ENCODE data around the gene CDH23.
A peak's percentile ranks its signal among the peaks of the same experiment; 100 is the strongest.

Gene CDH23

DNA sequence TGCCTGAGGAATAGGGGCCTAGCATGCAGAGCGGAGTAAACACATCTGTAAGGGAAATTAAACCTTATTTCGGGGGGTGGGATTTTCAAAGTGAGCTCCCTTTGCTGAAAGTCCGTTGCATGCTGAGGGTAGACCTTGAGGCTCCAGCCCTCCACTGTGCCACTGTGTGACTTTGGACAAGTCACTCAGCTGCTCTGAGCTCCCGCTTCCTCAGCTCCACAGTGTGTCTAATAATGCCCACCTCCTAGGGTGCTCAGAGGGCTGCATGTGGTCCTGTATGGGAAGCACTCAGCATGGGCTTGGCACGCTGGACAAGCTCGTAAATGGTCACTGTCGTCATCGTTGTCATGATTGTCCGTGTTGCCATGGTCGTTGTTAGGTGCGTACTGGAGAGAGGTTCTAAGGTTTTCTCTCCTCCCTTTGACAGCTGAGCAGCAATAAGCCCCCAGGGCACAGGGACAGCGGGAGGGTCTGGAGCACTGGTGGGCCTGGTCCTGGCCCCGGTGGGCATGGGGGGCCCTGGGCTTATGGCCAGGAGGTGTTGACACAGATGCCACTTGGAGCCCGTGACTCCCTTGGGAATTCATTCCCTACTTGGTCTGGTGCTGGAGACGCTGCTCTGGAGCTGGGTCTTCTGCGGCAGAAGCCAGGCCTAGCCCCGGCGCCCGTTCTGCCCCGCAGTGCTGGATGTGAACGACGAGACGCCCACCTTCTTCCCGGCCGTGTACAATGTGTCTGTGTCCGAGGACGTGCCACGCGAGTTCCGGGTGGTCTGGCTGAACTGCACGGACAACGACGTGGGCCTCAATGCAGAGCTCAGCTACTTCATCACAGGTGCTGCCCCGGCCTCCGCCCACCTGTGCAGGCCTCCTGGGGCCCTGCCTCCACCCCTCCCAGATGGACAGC lies 309.7 kb downstream of the CDH23 start:
- DNase-seq (ENCODE audit: low spot score in 2 of 2) (no peak), ATAC-seq (no peak)
- H3K4me3 Mint-ChIP-seq, result no peak overlapping the region
- H3K4me1 Mint-ChIP-seq, result peaks cover 19% of the 10 kb centered on the region
- no peaks in the 10 kb centered on the region for H3K9me3 Mint-ChIP-seq
- no peaks in the 10 kb centered on the region for H3K36me3 Mint-ChIP-seq
- no peak overlapping the region for H3K27ac Mint-ChIP-seq

DNA sequence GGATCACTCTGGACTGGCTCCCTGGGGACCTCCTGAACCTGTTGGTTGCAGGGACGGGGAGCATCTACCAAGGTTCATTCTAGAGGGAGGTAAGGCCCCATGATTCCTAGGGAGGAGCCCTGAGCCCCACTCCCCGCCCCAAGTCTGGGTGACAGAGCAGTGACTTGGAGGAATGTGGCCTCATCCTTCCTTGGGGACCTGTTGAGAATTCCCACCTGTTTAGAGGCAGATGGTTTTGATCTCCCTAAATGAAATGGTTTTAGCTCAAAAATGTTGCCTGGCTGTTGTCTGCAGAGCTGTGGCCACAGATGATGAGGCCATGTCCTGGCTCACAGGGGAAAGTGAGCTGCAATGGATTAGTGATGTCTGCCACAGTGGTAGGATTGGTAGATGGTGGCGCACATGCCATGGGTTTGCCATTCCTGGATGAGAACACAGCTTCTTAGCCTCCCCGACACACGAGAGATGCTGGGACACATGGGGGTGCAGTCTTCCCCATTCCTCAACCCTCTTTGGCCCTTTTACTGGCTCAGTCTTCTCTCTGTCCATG lies 310.6 kb downstream of the CDH23 start:
- Mint-ChIP-seq H3K4me3 (no peak overlapping the region), H3K9me3 (no peaks in the 10 kb centered on the region), H3K4me1 (peaks cover 20% of the 10 kb centered on the region), H3K36me3 (no peaks in the 10 kb centered on the region), H3K27ac (no peak overlapping the region)
- no peak for ATAC-seq
- DNase-seq (ENCODE audit: low spot score in 2 of 2), result no peak

DNA sequence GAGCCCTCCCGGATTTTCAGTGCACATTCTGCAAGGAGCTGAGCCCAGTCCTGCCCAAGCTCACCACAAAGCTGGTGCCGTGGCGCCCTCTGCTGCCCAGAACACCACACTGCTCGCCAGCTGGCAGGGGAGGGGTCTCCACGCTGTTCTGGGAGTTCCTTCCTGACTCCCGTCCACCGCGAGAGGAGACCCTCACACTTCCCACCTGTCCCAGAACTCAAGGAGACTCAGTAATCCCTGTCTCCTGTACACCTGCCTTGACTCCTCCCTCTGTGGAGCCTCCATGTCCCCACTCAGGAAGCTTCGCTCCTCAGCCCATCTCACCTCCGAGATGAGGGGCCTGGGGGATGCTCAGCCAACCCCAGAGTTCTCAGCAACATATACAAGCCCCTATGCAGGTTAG lies 311.6 kb downstream of the CDH23 start:
- H3K4me1 Mint-ChIP-seq, result peaks cover 30% of the 10 kb centered on the region
- no peaks in the 10 kb centered on the region for H3K9me3 Mint-ChIP-seq
- peak overlapping the region; percentile 48 for H3K27ac Mint-ChIP-seq
- H3K36me3 Mint-ChIP-seq, result no peaks in the 10 kb centered on the region
- peak; percentile 55 for ATAC-seq
- no peak overlapping the region for H3K4me3 Mint-ChIP-seq
- DNase-seq (ENCODE audit: low spot score in 2 of 2), result peak; percentile 55 to 79

DNA sequence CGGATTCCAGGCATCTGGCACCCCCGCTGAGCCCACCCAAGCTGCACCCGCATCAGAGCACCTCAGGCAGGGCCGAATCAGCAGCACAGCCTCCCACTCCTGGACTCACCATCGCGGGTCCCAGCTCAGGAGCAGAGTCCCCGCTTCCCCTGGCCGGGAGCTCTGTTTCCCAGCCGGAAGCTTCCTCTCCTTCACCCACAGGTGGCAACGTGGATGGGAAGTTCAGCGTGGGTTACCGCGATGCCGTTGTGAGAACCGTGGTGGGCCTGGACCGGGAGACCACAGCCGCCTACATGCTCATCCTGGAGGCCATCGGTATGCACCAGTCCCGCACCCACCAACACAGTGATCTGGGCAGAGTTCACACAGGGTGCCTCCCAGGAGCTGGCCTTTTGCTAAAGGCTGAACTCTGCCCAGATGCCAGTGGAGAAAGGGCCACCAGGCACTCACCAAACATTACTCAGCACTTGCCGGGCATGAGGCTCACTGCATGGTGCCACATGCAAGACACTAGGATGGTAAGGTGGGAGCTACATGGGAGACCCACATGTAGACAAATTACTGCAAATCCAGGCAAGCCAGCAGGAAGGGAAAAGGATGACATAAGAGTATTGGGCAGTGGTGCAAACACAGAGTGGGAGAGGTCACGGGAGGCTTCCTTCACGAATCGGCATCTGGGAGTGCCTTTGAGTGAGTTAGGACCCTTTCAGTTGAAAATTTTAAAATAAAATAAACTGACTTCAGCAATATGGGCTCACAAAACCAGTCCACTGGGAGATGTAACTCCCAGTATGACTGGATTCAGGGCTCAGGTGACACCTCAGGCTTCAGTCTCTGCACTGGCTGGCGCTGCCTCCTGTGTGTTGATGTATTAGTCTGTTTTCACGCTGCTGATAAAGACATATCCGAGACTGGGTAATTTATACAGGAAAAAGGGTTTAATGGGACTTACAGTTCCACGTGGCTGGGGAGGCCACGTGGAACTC lies 312.5 kb downstream of the CDH23 start:
- no peak for DNase-seq (ENCODE audit: low spot score in 2 of 2)
- ATAC-seq, result no peak
- Mint-ChIP-seq H3K36me3 (no peaks in the 10 kb centered on the region), H3K4me1 (peaks cover 39% of the 10 kb centered on the region), H3K4me3 (no peak overlapping the region), H3K9me3 (no peaks in the 10 kb centered on the region), H3K27ac (peak overlapping the region; percentile 60)

DNA sequence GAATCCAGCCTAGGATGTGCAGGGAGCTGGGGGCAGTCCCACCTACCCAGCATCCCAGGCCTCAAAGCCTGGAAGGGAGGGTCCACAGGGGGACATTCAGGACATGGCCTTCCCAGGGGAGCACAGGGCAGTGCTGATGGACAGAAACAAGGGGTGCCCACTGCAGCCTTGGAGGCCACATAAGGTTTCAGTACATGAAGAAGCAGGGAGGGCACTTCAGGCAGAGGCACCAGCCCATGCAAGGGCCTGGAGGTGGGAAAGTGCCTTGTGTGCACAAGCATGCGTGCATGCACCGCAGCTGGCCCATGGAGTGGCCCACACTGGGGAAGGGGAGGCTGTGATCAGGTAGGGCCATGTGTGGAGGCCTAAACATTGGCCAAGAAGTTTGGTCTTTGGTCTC lies 313.8 kb downstream of the CDH23 start:
- H3K9me3 Mint-ChIP-seq, result no peaks in the 10 kb centered on the region
- peaks cover 52% of the 10 kb centered on the region for H3K4me1 Mint-ChIP-seq
- H3K4me3 Mint-ChIP-seq, result no peak overlapping the region
- ATAC-seq (no peak), DNase-seq (ENCODE audit: low spot score in 2 of 2) (no peak)
- no peaks in the 10 kb centered on the region for H3K36me3 Mint-ChIP-seq
- H3K27ac Mint-ChIP-seq, result peak overlapping the region; percentile 60

GRCh38 chr10:71711052-71711623 lies 314.4 kb downstream of the CDH23 start:
- H3K36me3 Mint-ChIP-seq, result no peaks in the 10 kb centered on the region
- peaks cover 58% of the 10 kb centered on the region for H3K4me1 Mint-ChIP-seq
- peak overlapping the region; percentile 60 for H3K27ac Mint-ChIP-seq
- ATAC-seq, result no peak
- H3K4me3 Mint-ChIP-seq, result no peak overlapping the region
- DNase-seq (ENCODE audit: low spot score in 2 of 2), result no peak
- no peaks in the 10 kb centered on the region for H3K9me3 Mint-ChIP-seq

DNA sequence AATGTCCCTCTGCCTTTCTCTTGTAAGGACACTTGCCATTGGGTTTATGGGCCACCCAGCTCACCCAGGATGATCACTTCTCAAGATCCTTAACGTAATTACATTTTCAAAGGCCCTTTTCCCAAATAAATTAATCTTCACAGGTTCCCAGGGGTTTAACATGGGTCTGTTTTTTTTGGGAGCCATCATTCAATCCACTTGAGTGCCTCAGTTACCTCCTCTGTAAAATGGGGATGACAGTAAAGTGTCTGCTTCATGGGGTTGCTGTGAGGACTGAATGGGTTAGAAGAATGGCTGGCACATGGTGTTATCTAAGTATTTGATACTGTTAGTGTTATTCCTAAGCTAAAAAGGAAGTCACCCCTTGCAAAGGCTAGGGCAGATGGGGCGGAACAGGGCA lies 315.4 kb downstream of the CDH23 start:
- no peaks in the 10 kb centered on the region for H3K36me3 Mint-ChIP-seq
- H3K4me1 Mint-ChIP-seq, result peaks cover 61% of the 10 kb centered on the region
- no peak for DNase-seq (ENCODE audit: low spot score in 2 of 2)
- H3K4me3 Mint-ChIP-seq, result peak overlapping the region; percentile 79
- no peaks in the 10 kb centered on the region for H3K9me3 Mint-ChIP-seq
- peak overlapping the region; percentile 100 for H3K27ac Mint-ChIP-seq
- no peak for ATAC-seq

GRCh38 chr10:71712572-71713134 lies 315.9 kb downstream of the CDH23 start:
- DNase-seq (ENCODE audit: low spot score in 2 of 2), result no peak
- peaks cover 59% of the 10 kb centered on the region for H3K4me1 Mint-ChIP-seq
- H3K4me3 Mint-ChIP-seq, result peak overlapping the region; percentile 79
- H3K27ac Mint-ChIP-seq, result peak overlapping the region; percentile 100
- ATAC-seq, result peak; percentile 19
- no peaks in the 10 kb centered on the region for H3K9me3 Mint-ChIP-seq
- no peaks in the 10 kb centered on the region for H3K36me3 Mint-ChIP-seq

DNA sequence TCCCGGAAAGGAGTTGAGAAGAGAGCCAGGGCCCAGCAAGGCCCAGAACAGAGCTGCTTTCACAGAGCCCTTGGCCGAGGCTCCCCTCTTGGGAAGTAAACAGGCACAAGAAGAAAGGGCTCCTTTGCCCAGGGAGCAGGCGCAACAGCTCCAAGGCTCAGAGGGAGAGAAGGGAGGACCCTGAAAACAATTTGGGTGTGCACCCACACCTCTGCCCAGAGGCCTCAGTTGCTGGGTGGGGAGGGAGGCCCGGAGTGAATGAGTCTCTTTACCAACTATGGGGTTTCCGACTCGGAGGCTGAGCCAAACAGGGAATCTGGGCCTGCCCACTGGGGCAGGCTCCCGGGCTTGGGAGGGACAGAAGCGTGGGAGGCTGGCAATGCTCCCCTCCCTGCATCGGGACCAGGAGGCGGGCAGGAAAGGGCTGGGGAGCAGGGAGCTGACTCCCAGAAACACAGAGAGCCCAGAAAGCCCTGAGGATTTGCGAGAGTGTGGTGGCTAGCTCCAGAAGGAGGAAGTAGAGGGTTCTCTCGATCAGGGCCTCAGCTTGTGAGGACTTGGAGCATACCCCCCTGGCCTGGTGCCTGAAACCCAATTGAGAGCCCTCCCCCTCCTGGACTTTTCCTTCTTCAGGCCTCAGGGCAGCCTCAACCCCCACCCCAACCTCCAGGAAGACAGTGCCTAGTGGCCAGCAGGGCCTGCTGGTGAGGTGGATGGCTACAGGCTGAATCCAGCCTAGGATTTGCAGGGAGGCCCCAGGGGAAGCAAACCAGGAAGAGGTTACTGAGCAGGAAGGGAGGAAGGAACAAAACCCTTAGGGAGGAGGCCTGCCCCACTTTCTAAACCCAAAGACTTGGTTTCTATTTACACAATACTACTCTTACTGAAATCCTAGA lies 316.7 kb downstream of the CDH23 start:
- peak overlapping the region; percentile 79 for H3K4me3 Mint-ChIP-seq
- ATAC-seq, result peak; percentile 78
- no peaks in the 10 kb centered on the region for H3K9me3 Mint-ChIP-seq
- DNase-seq (ENCODE audit: low spot score in 2 of 2), result peak in 1 of 2 donors; percentile 64
- H3K36me3 Mint-ChIP-seq, result no peaks in the 10 kb centered on the region
- H3K27ac Mint-ChIP-seq, result peak overlapping the region; percentile 100
- peaks cover 52% of the 10 kb centered on the region for H3K4me1 Mint-ChIP-seq

GRCh38 chr10:71714031-71714410 lies 317.3 kb downstream of the CDH23 start:
- peaks cover 51% of the 10 kb centered on the region for H3K4me1 Mint-ChIP-seq
- peak overlapping the region; percentile 100 for H3K27ac Mint-ChIP-seq
- DNase-seq (ENCODE audit: low spot score in 2 of 2) (no peak), ATAC-seq (no peak)
- no peaks in the 10 kb centered on the region for H3K36me3 Mint-ChIP-seq
- H3K9me3 Mint-ChIP-seq, result no peaks in the 10 kb centered on the region
- peak overlapping the region; percentile 79 for H3K4me3 Mint-ChIP-seq

- DNase-seq (ENCODE audit: low spot score in 2 of 2) (no peak), ATAC-seq (no peak)
- Mint-ChIP-seq H3K4me1 (peaks cover 45% of the 10 kb centered on the region), H3K4me3 (peak overlapping the region; percentile 79), H3K27ac (peak overlapping the region; percentile 100), H3K36me3 (no peaks in the 10 kb centered on the region), H3K9me3 (no peaks in the 10 kb centered on the region)
These were observed 317.9 kb downstream of the CDH23 start for GRCh38 chr10:71714592-71714991.

DNA sequence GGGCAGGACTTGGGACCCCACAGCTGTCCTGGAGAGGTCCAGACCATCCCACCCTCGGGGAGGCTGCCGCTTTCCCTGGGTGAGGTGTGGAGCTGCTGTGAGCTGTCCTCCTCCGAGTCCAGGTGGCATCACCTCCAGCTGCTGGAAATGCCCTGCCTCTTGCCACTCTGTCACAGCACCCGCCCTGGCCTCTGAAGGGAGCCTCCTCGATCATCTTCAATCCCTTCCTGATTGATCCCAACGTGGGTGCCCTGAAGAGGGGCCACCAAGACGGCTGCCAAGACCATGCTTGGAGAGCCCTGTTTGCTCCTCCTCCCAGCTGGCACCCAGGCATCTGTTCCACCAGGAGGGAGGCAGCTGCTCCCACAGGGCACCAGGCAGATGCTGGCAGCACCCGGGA lies 318.3 kb downstream of the CDH23 start:
- Mint-ChIP-seq H3K36me3 (no peaks in the 10 kb centered on the region), H3K4me1 (peaks cover 42% of the 10 kb centered on the region), H3K4me3 (peak overlapping the region; percentile 79), H3K9me3 (no peaks in the 10 kb centered on the region), H3K27ac (peak overlapping the region; percentile 100)
- no peak for ATAC-seq
- DNase-seq (ENCODE audit: low spot score in 2 of 2), result no peak

DNA sequence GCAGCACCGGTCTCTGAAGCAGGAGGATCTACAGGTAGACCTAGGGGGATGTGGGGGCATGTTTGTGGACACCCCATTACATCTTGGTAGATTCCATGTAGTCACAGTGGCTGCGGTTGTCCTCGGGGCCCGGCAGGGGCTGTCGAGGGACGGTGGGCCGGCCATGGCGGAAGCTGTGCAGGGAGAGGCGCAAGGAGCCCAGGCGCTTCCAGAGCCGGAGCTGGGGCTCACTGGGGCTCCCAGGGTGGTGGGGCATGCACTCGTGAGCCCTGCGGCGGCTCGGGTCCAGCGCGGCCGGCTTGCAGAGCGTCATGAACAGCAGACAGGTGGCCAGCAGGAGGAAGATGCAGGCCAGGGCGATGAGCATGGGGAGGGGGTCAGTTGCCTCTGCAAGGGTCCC lies 319.1 kb downstream of the CDH23 start:
- H3K36me3 Mint-ChIP-seq, result no peaks in the 10 kb centered on the region
- ATAC-seq, result no peak
- H3K9me3 Mint-ChIP-seq, result no peaks in the 10 kb centered on the region
- H3K4me1 Mint-ChIP-seq, result peaks cover 50% of the 10 kb centered on the region
- peak overlapping the region; percentile 79 for H3K4me3 Mint-ChIP-seq
- no peak for DNase-seq (ENCODE audit: low spot score in 2 of 2)
- H3K27ac Mint-ChIP-seq, result peak overlapping the region; percentile 100

GRCh38 chr10:71716426-71716825 lies 319.7 kb downstream of the CDH23 start:
- Mint-ChIP-seq H3K4me1 (peaks cover 51% of the 10 kb centered on the region), H3K27ac (peak overlapping the region; percentile 100), H3K4me3 (peak overlapping the region; percentile 79), H3K9me3 (no peaks in the 10 kb centered on the region), H3K36me3 (no peaks in the 10 kb centered on the region)
- DNase-seq (ENCODE audit: low spot score in 2 of 2) (no peak), ATAC-seq (no peak)

Measured in stimulated activated effector memory CD8-positive, alpha-beta T cell treated with anti-CD3 and anti-CD28 coated beads, Interleukin-12 subunit alpha, Interleukin-12 subunit beta, amount 100 ng/mL, for 72 hours (primary cell).